HUES6 (cell line): Measurements from ENCODE around the gene KCNJ1.

Source experiments
- H3K27ac ChIP-seq: 2 replicates; pipeline ENCODE4 v1.7.0; 2013; ENCODE audit warnings: low read depth, mild to moderate bottlenecking, low read length, inconsistent platforms
- H3K27me3 ChIP-seq: 2 replicates; pipeline ENCODE4 v1.6.1; 2013; ENCODE audit warnings: low read length; ENCODE audit not compliant: control insufficient read depth, insufficient read depth
- H3K36me3 ChIP-seq: 2 replicates; pipeline ENCODE4 v1.6.1; 2013; ENCODE audit warnings: low read length; ENCODE audit not compliant: control insufficient read depth, insufficient read depth
- H3K4me1 ChIP-seq: 2 replicates; pipeline ENCODE4 v1.6.1; 2013; ENCODE audit warnings: low read length; ENCODE audit not compliant: control insufficient read depth, insufficient read depth
- H3K4me3 ChIP-seq: 2 replicates; pipeline ENCODE4 v1.5.1; 2013; ENCODE audit warnings: low read depth, low read length
- H3K9ac ChIP-seq: one replicate; pipeline ENCODE4 v1.6.1; 2013; ENCODE audit warnings: mild to moderate bottlenecking, low read length
- H3K9me3 ChIP-seq: 2 replicates; pipeline ENCODE4 v1.6.1; 2013; ENCODE audit warnings: low read depth, low read length; ENCODE audit not compliant: control insufficient read depth, insufficient read depth

Gene KCNJ1

GRCh38 chr11:128890543-128891368, 23.7 kb upstream of the KCNJ1 start, which contains the start of gene KCNJ5:
KCNJ5 (plus strand) TSS chr11:128891356; CDS start chr11:128911274, 19,918 bp downstream.
- Histone ChIP-seq H3K9ac (peak within 1 kb of the TSS; percentile 67), H3K4me1 (peaks cover 34% of the 10 kb centered on the region), H3K27me3 (peaks cover 92% of the 10 kb centered on the region), H3K36me3 (no peaks in the 10 kb centered on the region), H3K9me3 (no peaks in the 10 kb centered on the region), H3K4me3 (peak within 1 kb of the TSS; percentile 76), H3K27ac (no peak within 1 kb of the TSS)

DNA sequence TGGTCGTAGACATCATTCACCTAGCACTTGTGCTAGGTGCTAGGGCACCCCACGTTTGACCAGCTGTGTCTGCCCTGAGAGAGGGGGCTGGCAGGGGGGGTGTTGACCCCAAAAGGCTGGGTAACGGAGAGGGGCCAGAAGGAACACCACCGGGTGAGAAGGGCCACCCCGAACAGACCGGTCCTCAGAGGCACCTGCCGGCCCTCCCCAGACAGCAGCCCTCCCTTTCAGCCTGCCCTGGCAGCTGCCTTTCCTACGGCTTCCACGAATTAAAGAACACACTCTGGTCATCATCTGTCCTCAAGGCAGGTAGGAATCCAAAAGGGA, 23.1 kb upstream of the KCNJ1 start:
- H3K4me1 ChIP-seq = peaks cover 34% of the 10 kb centered on the region
- peaks cover 91% of the 10 kb centered on the region for H3K27me3 ChIP-seq
- no peaks in the 10 kb centered on the region for H3K9me3 ChIP-seq
- peak overlapping the region; percentile 67 for H3K9ac ChIP-seq
- H3K27ac ChIP-seq = no peak overlapping the region
- H3K36me3 ChIP-seq = no peaks in the 10 kb centered on the region
- peak overlapping the region; percentile 76 for H3K4me3 ChIP-seq

DNA sequence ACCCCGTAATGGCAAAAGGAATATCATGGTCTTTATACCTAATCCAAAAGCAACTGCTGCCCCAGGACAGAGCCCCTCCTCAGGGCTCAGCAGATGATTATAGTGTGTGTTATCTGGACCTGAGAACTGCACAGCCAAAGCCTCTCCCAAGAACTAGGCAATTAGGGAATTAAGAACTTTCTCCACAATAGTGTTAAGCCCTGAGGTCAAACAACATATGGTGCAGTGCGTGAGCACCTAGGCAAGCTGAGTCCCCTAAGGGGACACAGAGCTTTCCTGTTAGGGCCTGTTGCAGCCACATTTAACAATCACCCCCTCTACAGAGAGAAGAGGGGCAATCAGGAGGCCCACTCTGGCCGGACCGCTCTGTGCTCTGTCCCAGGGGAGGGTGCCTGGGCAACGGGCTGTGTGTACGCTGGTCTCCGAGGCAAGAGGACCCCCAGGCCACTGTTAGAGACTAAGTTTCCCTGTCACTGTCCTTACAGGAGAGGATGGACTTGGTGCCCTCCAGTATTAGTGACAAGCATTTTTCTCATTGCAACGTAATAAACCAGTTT, 22.6 kb upstream of the KCNJ1 start:
- no peak overlapping the region for H3K27ac ChIP-seq
- no peaks in the 10 kb centered on the region for H3K9me3 ChIP-seq
- H3K27me3 ChIP-seq = peaks cover 93% of the 10 kb centered on the region
- H3K4me3 ChIP-seq = peak overlapping the region; percentile 76
- peaks cover 34% of the 10 kb centered on the region for H3K4me1 ChIP-seq
- H3K9ac ChIP-seq = peak overlapping the region; percentile 67
- H3K36me3 ChIP-seq = no peaks in the 10 kb centered on the region

- Histone ChIP-seq H3K9ac (peak overlapping the region; percentile 43), H3K27me3 (peaks cover 88% of the 10 kb centered on the region), H3K9me3 (no peaks in the 10 kb centered on the region), H3K36me3 (no peaks in the 10 kb centered on the region), H3K27ac (no peak overlapping the region), H3K4me3 (peak overlapping the region; percentile 9; the same call in 1 of the 2 replicates), H3K4me1 (peaks cover 34% of the 10 kb centered on the region)
Measured at GRCh38 chr11:128888034-128888985, 21.2 kb upstream of the KCNJ1 start.

DNA sequence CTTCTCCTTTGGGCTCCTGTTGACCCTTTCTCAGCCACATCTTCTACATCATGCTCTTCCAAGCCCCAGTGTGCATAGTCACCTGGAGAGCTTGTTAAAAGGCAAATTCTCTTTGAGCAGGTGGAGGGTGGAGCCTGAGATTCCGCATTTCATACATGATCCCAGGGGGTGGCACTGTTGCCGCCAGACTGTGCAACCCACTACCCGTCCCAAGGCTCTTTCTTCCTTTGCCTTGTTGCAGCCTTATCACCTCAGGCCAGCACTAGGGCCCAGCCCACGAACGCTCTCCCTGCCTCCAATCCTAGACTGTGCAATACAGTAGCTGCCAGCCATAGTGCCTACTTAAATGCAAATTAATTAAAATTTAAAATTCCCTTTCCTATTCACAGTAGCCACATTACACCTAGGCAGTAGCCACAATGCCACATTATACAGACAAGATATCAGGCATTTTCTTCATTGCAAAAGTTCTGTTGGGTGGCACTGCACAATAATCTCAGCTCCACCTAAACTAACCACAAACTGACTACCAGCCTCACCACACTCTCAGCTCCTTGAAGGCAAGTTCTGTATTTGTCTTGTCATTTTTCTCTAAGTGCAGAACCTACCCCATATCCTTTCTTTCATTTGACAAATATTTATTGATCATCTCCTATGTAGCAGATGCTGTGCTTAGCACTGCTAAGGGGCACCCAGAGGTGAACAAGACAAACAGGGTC, 19.5 kb upstream of the KCNJ1 start:
- Histone ChIP-seq H3K36me3 (no peaks in the 10 kb centered on the region), H3K27me3 (peaks cover 87% of the 10 kb centered on the region), H3K4me1 (peaks cover 23% of the 10 kb centered on the region), H3K9ac (no peak overlapping the region), H3K4me3 (no peak overlapping the region), H3K9me3 (no peaks in the 10 kb centered on the region), H3K27ac (no peak overlapping the region)

DNA sequence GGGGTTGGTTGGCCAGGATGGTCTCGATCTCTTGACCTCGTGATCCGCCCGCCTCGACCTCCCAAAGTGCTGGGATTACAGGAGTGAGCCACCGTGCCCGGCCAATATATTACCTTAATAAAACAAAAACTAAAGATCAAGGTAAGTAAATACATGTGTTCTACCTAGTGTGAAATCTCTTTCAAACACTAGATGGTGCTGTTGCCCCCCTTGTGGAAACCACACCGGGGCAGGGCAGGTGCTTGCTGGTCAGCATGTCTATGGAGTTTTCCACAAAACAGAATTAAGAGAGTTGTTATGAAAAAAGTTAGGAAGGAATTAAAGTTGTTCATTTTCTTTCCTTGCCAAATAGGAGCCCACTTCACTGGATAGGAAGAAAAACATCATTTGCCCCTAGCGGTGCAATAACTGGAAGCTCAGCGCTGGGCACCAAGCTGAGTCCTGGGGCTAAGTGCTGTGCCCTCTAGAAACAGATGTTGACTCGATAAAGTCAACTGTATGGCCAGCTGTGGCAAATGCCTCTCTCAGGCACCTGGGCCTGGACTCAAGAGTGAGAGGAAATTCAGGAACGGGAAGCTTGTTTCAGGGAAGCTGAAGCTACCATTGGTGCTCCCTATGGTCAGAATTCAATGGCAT, 17.7 kb upstream of the KCNJ1 start:
- no peak overlapping the region for H3K9ac ChIP-seq
- peaks cover 17% of the 10 kb centered on the region for H3K4me1 ChIP-seq
- no peak overlapping the region for H3K4me3 ChIP-seq
- H3K36me3 ChIP-seq = no peaks in the 10 kb centered on the region
- H3K27ac ChIP-seq = no peak overlapping the region
- H3K27me3 ChIP-seq = peaks cover 80% of the 10 kb centered on the region
- H3K9me3 ChIP-seq = no peaks in the 10 kb centered on the region

GRCh38 chr11:128884054-128884453, 17.0 kb upstream of the KCNJ1 start:
- no peak overlapping the region for H3K27ac ChIP-seq
- H3K36me3 ChIP-seq = no peaks in the 10 kb centered on the region
- H3K9ac ChIP-seq = no peak overlapping the region
- no peaks in the 10 kb centered on the region for H3K9me3 ChIP-seq
- peaks cover 72% of the 10 kb centered on the region for H3K27me3 ChIP-seq
- no peak overlapping the region for H3K4me3 ChIP-seq
- peaks cover 17% of the 10 kb centered on the region for H3K4me1 ChIP-seq

DNA sequence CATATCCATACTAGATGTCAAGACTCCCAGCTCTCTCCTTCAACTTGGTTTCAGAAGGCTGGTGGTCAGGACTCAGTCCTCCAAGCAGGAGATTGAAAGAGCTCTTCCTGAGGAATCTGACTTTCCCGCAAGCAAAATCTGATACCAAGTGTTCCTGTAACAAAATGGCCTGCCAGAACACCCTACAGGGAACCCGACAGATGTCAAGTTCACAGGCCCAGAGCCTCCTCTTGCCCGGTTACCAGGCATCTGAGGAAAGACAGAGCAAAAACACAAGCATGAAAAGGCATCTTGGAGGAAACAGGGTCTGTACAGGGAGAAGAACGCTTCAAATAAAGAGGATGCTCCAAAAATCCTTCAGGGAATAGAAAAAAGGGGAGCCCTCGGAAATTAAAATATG, 15.4 kb upstream of the KCNJ1 start:
- no peak overlapping the region for H3K9ac ChIP-seq
- no peaks in the 10 kb centered on the region for H3K9me3 ChIP-seq
- H3K4me1 ChIP-seq = peaks cover 5% of the 10 kb centered on the region; the same call in 1 of the 2 replicates
- no peaks in the 10 kb centered on the region for H3K36me3 ChIP-seq
- H3K27me3 ChIP-seq = peaks cover 61% of the 10 kb centered on the region
- no peak overlapping the region for H3K4me3 ChIP-seq
- no peak overlapping the region for H3K27ac ChIP-seq

GRCh38 chr11:128881221-128881620, 14.1 kb upstream of the KCNJ1 start:
- H3K36me3 ChIP-seq = no peaks in the 10 kb centered on the region
- peaks cover 58% of the 10 kb centered on the region for H3K27me3 ChIP-seq
- H3K27ac ChIP-seq = no peak overlapping the region
- H3K4me3 ChIP-seq = no peak overlapping the region
- no peaks in the 10 kb centered on the region for H3K9me3 ChIP-seq
- H3K9ac ChIP-seq = no peak overlapping the region
- peaks cover 5% of the 10 kb centered on the region; the same call in 1 of the 2 replicates for H3K4me1 ChIP-seq

GRCh38 chr11:128879817-128880216, 12.7 kb upstream of the KCNJ1 start:
- H3K4me1 ChIP-seq = peaks cover 5% of the 10 kb centered on the region; the same call in 1 of the 2 replicates
- no peaks in the 10 kb centered on the region for H3K9me3 ChIP-seq
- no peak overlapping the region for H3K4me3 ChIP-seq
- H3K36me3 ChIP-seq = no peaks in the 10 kb centered on the region
- H3K27me3 ChIP-seq = peaks cover 51% of the 10 kb centered on the region
- H3K27ac ChIP-seq = no peak overlapping the region
- no peak overlapping the region for H3K9ac ChIP-seq
